Heart left ventricle (tissue), 16 donors: ENCODE results near the gene ADRM1. TPM values are rescaled to one million over a fixed set of nuclear protein-coding genes. Genes with fewer than 3 reads are reported as not detected.
A peak's percentile ranks its signal among the peaks of the same experiment; 100 is the strongest.

Source experiments
- ATAC-seq, 4 donors: fragments of 200-7000 bp; cut with Tn5 transposase; one replicate each; pipeline ENCODE4 v1.9.1; 2020 to 2022; ENCODE audit warnings: moderate library complexity in 4 of 4, mild to moderate bottlenecking in 3 of 4, moderate number of reproducible peaks in 1 of 4
- DNase-seq, 5 donors: peaks; one replicate each; pipeline ENCODE4 v3.0.0-alpha.2; 2020
- H3K27ac ChIP-seq, 12 donors: fragments of 200-600 bp; sonication (generic) in 4 of 12; one replicate each; pipeline versions ENCODE4 v1.5.0 to v1.8.0; 2016 to 2022; ENCODE audit warnings: mild to moderate bottlenecking in 2 of 12
- H3K27me3 ChIP-seq, 9 donors: fragments of 200-600 bp; sonication (generic) in 2 of 9; one replicate each; pipeline versions ENCODE4 v1.5.1 to v1.8.0; 2016 to 2022; ENCODE audit warnings: mild to moderate bottlenecking in 3 of 9
- H3K36me3 ChIP-seq, 9 donors: fragments of 200-600 bp; sonication (generic) in 2 of 9; one replicate each; pipeline versions ENCODE4 v1.5.0 to v1.8.0; 2018 to 2022; ENCODE audit warnings: mild to moderate bottlenecking in 2 of 9
- H3K4me1 ChIP-seq, 12 donors: fragments of 200-600 bp; sonication (generic) in 4 of 12; one replicate each; pipeline versions ENCODE4 v1.5.0 to v1.8.0; 2016 to 2022; ENCODE audit warnings: mild to moderate bottlenecking in 3 of 12
- H3K4me3 ChIP-seq, 12 donors: fragments of 200-600 bp; sonication (generic) in 4 of 12; one replicate each; pipeline versions ENCODE4 v1.5.0 to v1.8.0; 2017 to 2022; ENCODE audit warnings: mild to moderate bottlenecking in 9 of 12, moderate library complexity in 4 of 12
- H3K9me3 ChIP-seq, 12 donors: fragments of 200-600 bp; sonication (generic) in 4 of 12; one replicate each; pipeline versions ENCODE4 v1.5.0 to v1.8.0; 2016 to 2022; ENCODE audit warnings: mild to moderate bottlenecking in 1 of 12
- POLR2A ChIP-seq, 2 donors: fragments of 450-650 bp; IDR thresholded peaks; one replicate each; pipeline ENCODE4 v1.6.1; 2017; ENCODE audit warnings: antibody characterized with exemption in 2 of 2, mild to moderate bottlenecking in 2 of 2, moderate library complexity in 2 of 2
- WGBS, 4 donors: extraction: QIAGEN DNeasy Blood & Tissue Kit in 2 of 4; methylation state at CpG; one replicate each; pipeline versions ENCODE4 v1.1.5 to v1.1.7; 2013 to 2018; 5-methylcytosine and 5-hydroxymethylcytosine counted together
- intact Hi-C, 10 donors: fragments of 100-400 bp; cut with DNase I; formaldehyde crosslinking; loops; one replicate each; pipeline versions ENCODE4 v1.11.1 to v1.14.2; 2022
- polyA plus RNA-seq, 2 donors: library from polyadenylated mRNA; stranded (reverse); fragments of 200-250 nt; gene quantifications; one replicate each; pipeline ENCODE4 v1.2.3, GENCODE V29; 2013
- total RNA-seq, 9 donors: library from RNA; depleted of rRNA in 2 of 9; stranded (reverse); fragments of >200 nt in 2 of 9; fragmentation: NEBNext Ultra II Directional in 3 of 9; extraction: Animal tissue kit (Norgen Biotek cat#: 25700) in 3 of 9; gene quantifications; one replicate each; pipeline versions ENCODE4 v1.1.0 to v1.2.4, GENCODE V29; 2016 to 2023
- TF ChIP-seq, protein P1 (sequence below), 12 donors: fragments of 200-600 bp; sonication (generic) in 4 of 12; IDR thresholded peaks; one replicate each; pipeline versions ENCODE4 v1.5.0 to v1.8.0; 2018 to 2022; ENCODE audit warnings: antibody characterized with exemption in 12 of 12, mild to moderate bottlenecking in 5 of 12
- donor health status: ischemic (EF 13 %, LVEDD 7.1; RV severe dilation, severe dysfunction).
- donor health status: healthy with polysubstance abuse.
- donor health status: DM: no; HTN: yes; CAD: no.
- donor health status: DM: no; HTN: no; CAD: no.
- donor health status: ischemic (EF 25% LVEDD 6.9; RV normal size, moderate dysfunction).
- donor health status: ischemic (EF 25% LVEDD 5.7; RV mildly dilated, moderate dysfunction).
- donor health status: healthy.
- donor health status: DM: yes; HTN: yes; CAD: no.
- donor health status: ischemic (EF 35%, LVEDD 5.7; RV mildly dilated, moderate dysfunction).
- donor health status: nonischemic (EF 11% LVEDD 7.7; RV severe dilation, severe dysfunction).
- donor health status: DM: yes; HTN: yes; CAD: no.
- donor health status: PGD.
- donor health status: ischemic (EF 29% LVEDD 5.4; RV normal size, mild dysfunction).
- donor health status: nonischemic (EF 23%, LVEDD 6.1; RV moderate dilation, normal function).

Gene ADRM1
- total and polyA plus RNA-seq, 11 donors = 66.8 to 218 (median 79.9) TPM

DNA sequence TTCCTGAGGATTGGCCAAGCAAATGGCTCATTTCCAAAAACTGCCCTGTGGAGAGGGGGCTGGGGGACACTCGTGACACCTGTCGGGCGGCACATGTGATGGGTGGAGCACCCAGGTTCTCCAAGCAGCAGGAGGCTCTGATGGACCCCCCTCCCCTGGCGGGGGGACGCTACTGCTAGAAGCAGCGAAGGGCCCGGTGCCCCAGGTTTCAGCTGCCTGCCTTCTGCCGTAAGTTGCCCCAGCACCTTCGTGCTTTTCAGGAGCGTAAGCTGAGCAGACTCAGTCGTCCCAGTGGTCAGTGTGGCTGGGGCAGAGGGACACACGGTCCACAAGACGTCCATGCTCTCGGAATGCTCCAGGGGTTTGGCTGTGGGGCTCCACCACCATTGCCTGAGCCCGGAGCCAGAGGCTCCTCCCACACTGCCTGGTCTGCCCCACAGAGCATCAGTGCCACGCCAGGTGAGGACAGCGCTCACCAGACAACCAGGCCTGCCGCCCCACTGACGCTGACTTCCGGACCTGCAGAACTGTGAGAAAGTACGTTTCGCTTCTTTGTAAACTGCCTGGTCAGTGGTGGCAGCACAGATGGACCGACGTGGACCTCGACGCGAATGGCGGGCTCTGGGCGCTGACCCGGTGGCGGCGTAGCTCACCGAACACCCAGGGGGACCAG, 4.1 kb upstream of the ADRM1 start:
- Histone ChIP-seq H3K4me1 (peaks cover 0 to 11% (median 2%) of the 10 kb centered on the region in 12 donors), H3K4me3 (no peak overlapping the region), H3K36me3 (peaks cover 0 to 47% (median 37%) of the 10 kb centered on the region in 9 donors), H3K27me3 (no peaks in the 10 kb centered on the region), H3K9me3 (no peaks in the 10 kb centered on the region), H3K27ac (no peak overlapping the region)
- TF ChIP-seq, protein P1, sequence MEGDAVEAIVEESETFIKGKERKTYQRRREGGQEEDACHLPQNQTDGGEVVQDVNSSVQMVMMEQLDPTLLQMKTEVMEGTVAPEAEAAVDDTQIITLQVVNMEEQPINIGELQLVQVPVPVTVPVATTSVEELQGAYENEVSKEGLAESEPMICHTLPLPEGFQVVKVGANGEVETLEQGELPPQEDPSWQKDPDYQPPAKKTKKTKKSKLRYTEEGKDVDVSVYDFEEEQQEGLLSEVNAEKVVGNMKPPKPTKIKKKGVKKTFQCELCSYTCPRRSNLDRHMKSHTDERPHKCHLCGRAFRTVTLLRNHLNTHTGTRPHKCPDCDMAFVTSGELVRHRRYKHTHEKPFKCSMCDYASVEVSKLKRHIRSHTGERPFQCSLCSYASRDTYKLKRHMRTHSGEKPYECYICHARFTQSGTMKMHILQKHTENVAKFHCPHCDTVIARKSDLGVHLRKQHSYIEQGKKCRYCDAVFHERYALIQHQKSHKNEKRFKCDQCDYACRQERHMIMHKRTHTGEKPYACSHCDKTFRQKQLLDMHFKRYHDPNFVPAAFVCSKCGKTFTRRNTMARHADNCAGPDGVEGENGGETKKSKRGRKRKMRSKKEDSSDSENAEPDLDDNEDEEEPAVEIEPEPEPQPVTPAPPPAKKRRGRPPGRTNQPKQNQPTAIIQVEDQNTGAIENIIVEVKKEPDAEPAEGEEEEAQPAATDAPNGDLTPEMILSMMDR (IDR thresholded peaks at IDR 0.05) = no peak
- no peak for TF ChIP-seq POLR2A (IDR thresholded peaks at IDR 0.05)
- DNase-seq = peak in 1 of 5 donors; percentile 59
- ATAC-seq = no peak
- intact Hi-C loops = loop anchor here in 1 of 10 donors (10.0 kb wide), 1 partner anchor 196 kb away; no protein-coding TSS in a partner anchor
- WGBS, 4 donors = 88 to 91% (median 90%) methylated on average over 33 of the region's 33 CpGs

DNA sequence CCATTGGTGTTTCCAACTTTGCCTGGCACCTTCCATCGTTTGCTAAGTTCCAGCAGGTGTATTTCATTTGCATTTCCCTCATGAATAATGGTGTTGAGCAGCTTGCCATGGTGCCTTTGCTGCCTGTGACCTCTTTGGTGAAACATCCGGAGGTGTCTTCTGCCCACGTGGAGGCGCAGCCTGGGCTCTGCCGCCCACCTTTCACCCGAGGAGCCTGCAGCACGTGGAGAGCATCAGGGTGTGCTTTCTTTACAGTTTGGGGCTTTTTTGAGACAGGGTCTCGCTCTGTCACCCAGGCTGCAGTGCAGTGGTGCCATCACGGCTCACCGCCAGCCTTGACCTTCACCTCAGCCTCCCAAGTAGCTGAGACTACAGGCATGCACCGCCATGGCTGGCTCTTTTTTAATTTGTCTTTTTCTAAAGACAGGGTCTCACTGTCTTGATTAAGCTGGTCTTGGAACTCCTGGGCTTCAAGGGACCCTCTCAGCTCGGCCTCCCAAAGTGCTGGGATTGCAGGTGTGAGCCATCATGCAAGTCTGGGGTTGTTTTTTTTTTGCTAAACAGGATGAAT, 3.0 kb upstream of the ADRM1 start:
- WGBS, 4 donors = 76 to 91% (median 87%) methylated on average over 12 of the region's 12 CpGs
- peak in 1 of 5 donors; percentile 35 for DNase-seq
- Histone ChIP-seq H3K9me3 (no peaks in the 10 kb centered on the region), H3K27ac (no peak overlapping the region), H3K4me3 (no peak overlapping the region), H3K36me3 (peaks cover 0 to 46% (median 34%) of the 10 kb centered on the region in 9 donors), H3K4me1 (peaks cover 7 to 21% (median 13%) of the 10 kb centered on the region in 12 donors), H3K27me3 (no peaks in the 10 kb centered on the region)
- intact Hi-C loops = loop anchor here in 8 of 10 donors (2.0 to 10.0 kb wide), 12 partner anchors 53 to 505 kb away; partner anchors contain the start of genes LAMA5 (in 1 of the 8), MRGBP (in 1 of the 8) and OGFR (in 1 of the 8)
- TF ChIP-seq, protein P1 (IDR thresholded peaks at IDR 0.05) = no peak
- no peak for ATAC-seq

DNA sequence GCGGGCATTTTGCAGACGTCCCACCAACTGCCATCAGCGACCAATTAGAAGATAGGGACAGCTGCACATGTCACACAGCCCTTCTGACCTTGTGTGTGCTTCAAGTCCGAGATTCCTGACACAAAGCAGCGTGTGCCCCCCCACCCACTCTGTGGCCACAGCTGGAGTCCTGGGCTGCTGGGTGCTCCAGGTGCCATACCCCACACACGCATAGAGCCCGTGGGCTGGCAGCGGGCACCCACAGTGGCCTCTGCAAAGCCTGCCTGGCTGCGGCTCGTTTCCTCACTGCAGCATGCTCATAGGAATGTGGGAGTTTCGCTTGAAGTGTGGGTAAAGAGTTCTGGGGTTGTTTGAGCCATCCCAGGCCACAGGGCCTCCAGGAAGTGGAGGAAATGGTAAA, 2.5 kb upstream of the ADRM1 start:
- TF ChIP-seq POLR2A (IDR thresholded peaks at IDR 0.05) = no peak
- TF ChIP-seq, protein P1 (IDR thresholded peaks at IDR 0.05) = no peak
- Histone ChIP-seq H3K4me3 (no peak overlapping the region), H3K27ac (no peak overlapping the region), H3K4me1 (peaks cover 9 to 27% (median 18%) of the 10 kb centered on the region in 12 donors), H3K36me3 (peaks cover 0 to 48% (median 36%) of the 10 kb centered on the region in 9 donors), H3K27me3 (no peaks in the 10 kb centered on the region), H3K9me3 (no peaks in the 10 kb centered on the region)
- 71 to 83% (median 79%) methylated on average over 11 of the region's 11 CpGs for WGBS, 4 donors
- peak in 1 of 5 donors; percentile 34 for DNase-seq
- no peak for ATAC-seq
- intact Hi-C loops = loop anchor here in 8 of 10 donors (2.0 to 10.0 kb wide), 12 partner anchors 52 to 504 kb away; partner anchors contain the start of genes LAMA5 (in 1 of the 8), MRGBP (in 1 of the 8) and OGFR (in 1 of the 8)

DNA sequence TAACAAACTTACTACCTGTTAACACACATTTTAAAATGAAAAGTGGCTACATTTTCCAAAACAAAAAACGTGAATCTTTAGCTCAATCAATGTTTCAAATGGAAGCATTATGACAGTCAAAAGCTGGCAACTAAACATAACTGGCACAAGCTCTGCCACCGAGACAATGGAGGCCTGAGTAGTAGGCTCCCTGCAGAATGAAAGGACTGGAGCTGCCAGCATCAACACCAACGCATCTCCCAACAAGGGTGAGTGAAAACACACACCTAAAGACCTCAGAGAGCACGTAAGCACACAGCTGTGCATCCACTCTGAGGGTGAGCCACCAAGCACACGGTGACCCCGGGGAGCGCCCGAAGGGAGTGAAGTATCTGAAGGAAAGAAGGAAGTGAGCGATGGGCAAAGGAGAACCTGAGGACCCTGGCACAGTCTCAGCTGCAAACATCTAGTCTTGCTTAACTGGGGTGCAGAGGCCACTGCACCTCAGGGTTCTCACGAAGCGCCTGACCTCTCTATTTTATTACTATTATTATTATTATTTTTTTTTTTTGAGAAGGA, 1.6 kb upstream of the ADRM1 start:
- Histone ChIP-seq H3K27me3 (no peaks in the 10 kb centered on the region), H3K4me3 (peak overlapping the region in 1 of 12 donors; percentile 79), H3K36me3 (peaks cover 0 to 48% (median 36%) of the 10 kb centered on the region in 9 donors), H3K27ac (peak overlapping the region in 5 of 12 donors; percentile 93 to 100 (median 97)), H3K9me3 (no peaks in the 10 kb centered on the region), H3K4me1 (peaks cover 9 to 33% (median 25%) of the 10 kb centered on the region in 12 donors)
- 87 to 91% (median 88%) methylated on average over 11 of the region's 11 CpGs for WGBS, 4 donors
- no peak for ATAC-seq
- TF ChIP-seq POLR2A (IDR thresholded peaks at IDR 0.05) = no peak
- TF ChIP-seq, protein P1 (IDR thresholded peaks at IDR 0.05) = no peak
- DNase-seq = no peak
- intact Hi-C loops = loop anchor here in 8 of 10 donors (2.0 to 10.0 kb wide), 12 partner anchors 51 to 504 kb away; partner anchors contain the start of genes LAMA5 (in 1 of the 8), MRGBP (in 1 of the 8) and OGFR (in 1 of the 8)
